Psoas muscle (tissue), 8 donors: ENCODE measurements around the gene ZNRF1. TPM values are rescaled to one million over a fixed set of nuclear protein-coding genes. Genes with fewer than 3 reads are reported as not detected.

ENCODE experiments used
- ATAC-seq, 4 donors: fragments of 200-7000 bp; cut with Tn5 transposase; one replicate each; pipeline ENCODE4 v1.9.1; 2020; ENCODE audit warnings: moderate library complexity in 3 of 4, mild to moderate bottlenecking in 2 of 4
- DNase-seq, 2 donors: peaks; one replicate each; pipeline ENCODE4 v3.0.0-alpha.2; 2020
- H3K27ac ChIP-seq: fragments of 200-600 bp; one replicate; pipeline ENCODE4 v1.8.0; 2022
- H3K27me3 ChIP-seq, 3 donors: fragments of 200-600 bp in 1 of 3; one replicate each; pipeline versions ENCODE4 v1.6.1 to v1.8.0; 2013 to 2022; ENCODE audit warnings: low read length in 2 of 3, mild to moderate bottlenecking in 2 of 3, moderate library complexity in 1 of 3; ENCODE audit not compliant: insufficient read depth in 3 of 3
- H3K36me3 ChIP-seq, 2 donors: fragments of 200-600 bp in 1 of 2; one replicate each; pipeline versions ENCODE4 v1.6.1 to v1.8.0; 2013 to 2022; ENCODE audit warnings: low read depth in 1 of 2, mild to moderate bottlenecking in 1 of 2, moderate library complexity in 1 of 2; ENCODE audit not compliant: insufficient read depth in 1 of 2
- H3K4me1 ChIP-seq: fragments of 200-600 bp; one replicate; pipeline ENCODE4 v1.8.0; 2022
- H3K4me3 ChIP-seq: fragments of 200-600 bp; one replicate; pipeline ENCODE4 v1.8.0; 2022; ENCODE audit warnings: mild to moderate bottlenecking
- H3K9me3 ChIP-seq: fragments of 200-600 bp; one replicate; pipeline ENCODE4 v1.8.0; 2022
- CTCF ChIP-seq: fragments of 200-600 bp; IDR thresholded peaks from one replicate; pipeline ENCODE4 v1.8.0; 2022; ENCODE audit warnings: antibody characterized with exemption
- WGBS, 3 donors: extraction: QIAGEN DNeasy Blood & Tissue Kit; methylation state at CpG; one replicate each; pipeline versions ENCODE4 v1.1.6 to v1.1.7; 2013; 5-methylcytosine and 5-hydroxymethylcytosine counted together
- intact Hi-C, 2 donors: fragments of 100-400 bp; cut with DNase I; formaldehyde crosslinking; loops; one replicate each; pipeline versions ENCODE4 v1.11.0 to v1.14.2; 2022
- polyA plus RNA-seq, 3 donors: library from polyadenylated mRNA; stranded (reverse); fragments of 200-250 nt; gene quantifications; one replicate each; pipeline ENCODE4 v1.2.3, GENCODE V29; 2013
- total RNA-seq, 4 donors: library from RNA; stranded (reverse); fragmentation: NEBNext Ultra II Directional in 2 of 4; extraction: Animal tissue kit (Norgen Biotek cat#: 25700) in 2 of 4; gene quantifications; one replicate each; pipeline versions ENCODE4 v1.2.1 to v1.2.4, GENCODE V29; 2021 to 2023
- donor health status: healthy with polysubstance abuse.
- donor health status: DM: no; HTN: no; CAD: no; lungs with moderate emphysema.
- donor health status: Bipolar disorder and iron deficiency.
- donor health status: healthy.
- donor health status: DM: yes; HTN: yes; CAD: no.
- donor health status: DM: no; HTN: no; CAD: no.
- donor health status: DM: no; HTN: no; CAD: no.
- donor health status: DM: yes; HTN: yes; CAD: no.

The ZNRF1 gene
- total and polyA plus RNA-seq, 7 donors: 6.7 to 57.0 (median 27.4) TPM

- H3K36me3 ChIP-seq: no peaks in the 10 kb centered on the region
- no peaks in the 10 kb centered on the region for H3K9me3 ChIP-seq
- DNase-seq (no peak), ATAC-seq (no peak)
- no peaks in the 10 kb centered on the region for H3K27me3 ChIP-seq
- H3K4me1 ChIP-seq: peaks cover 57% of the 10 kb centered on the region
- 87 to 92% (median 88%) methylated on average over 11 of the region's 11 CpGs for WGBS, 3 donors
- intact Hi-C loops: loop anchor here (1.0 to 5.0 kb wide), 2 partner anchors 15 to 43 kb away; no protein-coding TSS in a partner anchor
- H3K27ac ChIP-seq: peak overlapping the region; percentile 95
- no peak overlapping the region for H3K4me3 ChIP-seq
- no peak for TF ChIP-seq CTCF
These were observed 106.0 kb downstream of the ZNRF1 start for GRCh38 chr16:75104836-75105235.

DNA sequence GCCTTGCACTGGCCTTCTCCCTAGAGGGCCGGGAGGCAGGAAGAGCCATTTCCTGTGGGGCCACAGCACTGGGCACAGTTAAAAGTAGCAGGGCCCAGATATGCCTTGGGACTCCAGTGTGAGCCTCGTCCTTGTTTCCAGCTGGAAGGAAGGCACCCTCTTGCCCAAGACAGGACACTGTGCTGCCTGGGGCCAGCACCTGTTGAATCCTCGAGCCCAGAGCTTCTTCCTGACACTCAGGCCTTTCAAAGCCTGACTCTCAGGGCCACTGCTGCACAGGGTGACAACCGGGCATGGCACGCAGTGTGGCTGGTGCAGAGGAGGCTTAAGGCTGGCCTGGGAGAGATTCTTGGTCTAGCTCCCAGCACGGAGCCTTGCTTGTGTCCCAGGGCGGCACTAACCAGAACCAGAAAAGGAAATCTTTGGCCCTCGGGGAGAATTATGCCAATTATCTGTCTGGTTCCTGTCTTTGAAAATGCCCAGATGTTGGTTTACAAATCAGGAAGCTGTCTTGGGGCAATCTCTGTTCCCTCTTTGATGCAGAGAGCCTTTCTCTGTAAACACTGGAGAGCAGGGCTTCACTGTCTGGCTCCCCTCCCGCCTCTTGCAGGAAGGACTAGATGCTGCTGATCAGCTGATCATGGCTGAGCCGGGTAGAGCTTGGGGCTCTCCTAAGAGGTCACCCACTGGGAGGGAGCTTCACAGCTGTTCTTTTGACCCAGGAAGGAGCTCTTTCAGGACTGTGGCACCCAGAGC is 106.7 kb downstream of the ZNRF1 start:
- no peaks in the 10 kb centered on the region for H3K27me3 ChIP-seq
- peaks cover 57% of the 10 kb centered on the region for H3K4me1 ChIP-seq
- no peaks in the 10 kb centered on the region for H3K9me3 ChIP-seq
- intact Hi-C loops: loop anchor here (1.0 to 5.0 kb wide), 2 partner anchors 15 to 43 kb away; no protein-coding TSS in a partner anchor
- H3K4me3 ChIP-seq: no peak overlapping the region
- no peaks in the 10 kb centered on the region for H3K36me3 ChIP-seq
- DNase-seq: peak in 1 of 2 donors; percentile 72
- TF ChIP-seq CTCF: no peak
- peak in 3 of 4 donors; percentile 16 to 57 (median 17) for ATAC-seq
- H3K27ac ChIP-seq: peak overlapping the region; percentile 95
- 16 to 27% (median 17%) methylated on average over 10 of the region's 10 CpGs for whole genome bisulfite sequencing, 3 donors

DNA sequence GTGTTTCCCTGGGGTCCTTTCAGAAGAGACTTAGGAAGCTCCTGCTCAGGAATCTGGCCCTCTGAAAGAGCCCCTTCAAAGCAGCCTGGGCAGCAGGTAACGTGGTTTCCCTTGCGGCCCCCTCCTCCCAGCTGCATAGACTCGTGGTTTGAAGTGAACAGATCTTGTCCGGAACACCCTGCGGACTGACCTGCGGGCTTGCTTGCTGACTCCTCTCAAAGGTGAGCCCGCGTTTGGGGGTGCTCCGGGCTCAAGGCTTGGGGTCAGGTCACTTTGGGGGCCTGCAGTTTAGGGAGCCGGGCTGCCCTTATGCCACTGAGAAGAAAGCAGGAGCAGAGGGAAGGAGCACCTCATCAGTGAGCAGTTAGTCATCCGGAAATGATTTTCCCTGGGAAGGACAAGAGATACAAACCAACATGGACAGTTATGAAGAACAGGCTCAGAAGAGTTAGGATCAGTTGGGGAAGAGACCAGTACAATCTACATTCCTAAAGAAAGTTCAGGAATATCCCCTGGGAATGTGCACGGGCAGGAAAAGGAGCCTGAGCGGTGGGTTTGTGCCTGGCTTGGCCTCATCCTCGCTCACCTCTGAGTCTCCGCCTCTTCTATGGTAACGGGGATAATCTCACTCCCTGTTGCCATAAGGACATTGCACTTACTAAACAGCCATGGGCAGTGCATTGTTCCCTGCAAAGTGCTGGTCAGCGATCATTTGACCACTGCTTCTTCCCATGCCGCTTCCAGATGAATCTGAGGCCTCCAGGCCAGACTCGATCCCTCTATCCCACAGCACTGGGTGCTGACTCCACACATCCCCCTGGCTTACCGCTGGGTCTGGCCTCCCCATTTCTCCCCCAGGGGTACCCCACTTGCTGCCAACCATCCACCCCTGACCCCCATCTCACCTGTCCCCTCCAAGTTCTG is 107.8 kb downstream of the ZNRF1 start:
- H3K27ac ChIP-seq: peak overlapping the region; percentile 95
- intact Hi-C loops: loop anchor here in 1 of 2 donors (5.0 kb wide), 1 partner anchor 44 kb away; no protein-coding TSS in a partner anchor
- H3K27me3 ChIP-seq: no peaks in the 10 kb centered on the region
- H3K9me3 ChIP-seq: no peaks in the 10 kb centered on the region
- no peak for ATAC-seq
- peaks cover 66% of the 10 kb centered on the region for H3K4me1 ChIP-seq
- peak overlapping the region; percentile 58 for H3K4me3 ChIP-seq
- H3K36me3 ChIP-seq: no peaks in the 10 kb centered on the region
- 90 to 93% (median 91%) methylated on average over 20 of the region's 20 CpGs for WGBS, 3 donors
- no peak for TF ChIP-seq CTCF
- no peak for DNase-seq

GRCh38 chr16:75107505-75107904 is 108.7 kb downstream of the ZNRF1 start:
- H3K27ac ChIP-seq: peak overlapping the region; percentile 95
- peaks cover 0 to 5% of the 10 kb centered on the region in 2 donors for H3K36me3 ChIP-seq
- no peak for DNase-seq
- H3K4me1 ChIP-seq: peaks cover 75% of the 10 kb centered on the region
- no peaks in the 10 kb centered on the region for H3K9me3 ChIP-seq
- TF ChIP-seq CTCF: no peak
- 40 to 43% (median 42%) methylated on average over 9 to 10 of the region's 10 CpGs for WGBS, 3 donors
- ATAC-seq: no peak
- H3K4me3 ChIP-seq: peak overlapping the region; percentile 58
- intact Hi-C loops: loop anchor here in 1 of 2 donors (5.0 kb wide), 1 partner anchor 45 kb away; no protein-coding TSS in a partner anchor
- H3K27me3 ChIP-seq: no peaks in the 10 kb centered on the region
